GM12874 (cell line): ENCODE measurements around the gene TOX2.

Experiments used
- CTCF ChIP-seq: IDR thresholded peaks from 2 replicates; pipeline ENCODE4 v1.5.1; 2011; ENCODE audit warnings: low read depth, mild to moderate bottlenecking, control low read depth, low read length, moderate library complexity; ENCODE audit not compliant: insufficient read depth

The TOX2 gene

DNA sequence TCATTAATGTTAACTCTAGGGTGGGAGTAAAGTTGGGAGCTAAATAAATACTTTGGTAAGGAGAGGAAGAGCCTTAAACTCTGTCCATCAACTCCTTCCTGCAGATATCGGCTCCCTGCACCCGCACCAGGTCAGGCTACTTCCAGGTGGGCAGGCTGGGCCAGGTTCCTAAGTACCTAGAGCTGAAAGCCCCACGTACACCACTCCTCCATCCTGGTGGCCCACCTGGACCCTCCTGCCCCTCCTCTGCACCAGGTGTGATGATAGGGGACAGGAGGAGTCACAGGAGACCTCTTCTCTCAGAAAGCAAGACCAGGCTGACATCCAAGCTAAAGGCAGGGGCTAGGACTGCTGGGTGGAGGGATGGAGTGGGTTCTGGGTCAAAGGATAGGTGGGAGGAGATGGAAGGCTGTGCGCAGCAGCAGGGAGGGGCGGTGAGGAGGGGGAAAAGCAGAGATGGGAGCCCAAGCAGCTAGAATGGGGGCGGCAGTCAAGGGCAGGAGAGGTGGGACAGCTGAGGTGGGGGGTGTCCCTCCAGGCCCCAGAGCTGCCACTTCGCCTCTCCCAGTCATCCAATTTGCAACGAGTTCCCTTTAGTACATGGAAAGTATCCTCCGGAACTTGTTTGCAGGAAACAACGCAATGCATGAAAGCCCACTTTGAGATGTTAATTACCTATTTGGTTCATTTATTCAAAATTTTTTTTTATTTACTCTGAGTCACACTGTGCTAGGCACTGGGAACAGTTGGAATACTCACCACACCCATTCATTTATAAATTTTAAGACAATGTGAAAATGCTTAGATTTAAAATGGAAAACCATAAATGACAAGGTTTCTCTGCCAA lies 15.2 kb upstream of the TOX2 start:
- TF ChIP-seq CTCF, result no peak

DNA sequence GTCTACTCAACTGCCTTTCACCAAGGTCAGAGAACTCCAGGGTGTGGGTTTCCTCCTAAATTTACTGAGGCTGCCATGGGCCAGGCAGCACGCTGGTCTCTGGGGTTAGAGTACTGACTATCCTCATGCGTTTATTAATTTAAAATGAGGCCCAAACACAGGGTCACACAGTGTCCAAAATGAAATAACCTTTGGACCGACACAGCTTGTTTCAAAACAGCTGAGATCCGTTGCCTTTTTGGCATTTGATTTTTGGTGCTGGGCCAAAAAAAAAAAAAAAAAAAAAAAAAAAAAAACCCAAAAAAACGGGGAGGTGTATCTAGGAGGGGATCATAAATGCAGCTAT lies 14.6 kb upstream of the TOX2 start:
- TF ChIP-seq CTCF, result no peak

GRCh38 chr20:43900496-43900895 lies 14.2 kb upstream of the TOX2 start:
- no peak for TF ChIP-seq CTCF

GRCh38 chr20:43901296-43901695 lies 13.4 kb upstream of the TOX2 start:
- TF ChIP-seq CTCF, result no peak

DNA sequence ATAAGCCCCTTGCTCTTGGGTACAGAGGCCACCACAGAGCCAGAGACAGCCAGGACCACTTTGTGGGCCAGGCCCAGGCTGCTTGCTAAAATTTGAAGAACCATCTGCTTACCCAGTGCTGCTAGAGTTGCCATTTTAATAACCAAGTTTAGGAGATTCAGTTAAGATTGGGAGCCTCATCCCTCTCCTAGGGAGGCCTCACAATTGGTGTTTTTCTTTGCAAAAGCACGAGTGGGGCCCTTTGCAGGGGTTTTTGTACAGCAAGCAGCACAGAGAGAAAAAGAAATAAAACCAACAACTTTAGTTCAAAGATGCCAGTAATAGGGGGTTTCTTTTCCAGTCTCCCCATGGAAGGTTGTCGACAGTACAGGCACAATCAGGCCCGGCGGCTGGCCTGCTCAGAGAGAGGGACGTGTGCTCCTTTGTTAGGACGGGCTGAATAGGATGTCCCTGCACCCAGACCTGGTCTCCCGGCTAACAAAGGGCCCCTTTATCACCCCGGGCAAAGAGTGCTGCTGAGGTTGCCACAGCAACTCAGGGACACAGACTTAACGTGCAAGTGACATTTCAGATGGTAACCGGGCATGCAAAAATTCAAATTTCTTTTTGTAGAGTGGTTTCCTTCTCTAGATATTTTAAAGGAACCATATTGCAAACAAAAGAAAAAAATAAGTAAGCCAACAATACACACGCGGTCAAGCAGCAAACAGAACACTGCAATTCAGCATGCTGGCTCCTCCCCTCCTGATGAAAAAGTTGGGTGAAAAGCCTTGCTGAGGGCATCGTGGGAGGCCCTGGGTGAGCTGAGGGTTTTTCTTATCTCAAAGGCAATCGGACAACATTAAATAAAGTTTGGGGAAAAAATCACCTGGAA lies 10.5 kb upstream of the TOX2 start:
- no peak for TF ChIP-seq CTCF

DNA sequence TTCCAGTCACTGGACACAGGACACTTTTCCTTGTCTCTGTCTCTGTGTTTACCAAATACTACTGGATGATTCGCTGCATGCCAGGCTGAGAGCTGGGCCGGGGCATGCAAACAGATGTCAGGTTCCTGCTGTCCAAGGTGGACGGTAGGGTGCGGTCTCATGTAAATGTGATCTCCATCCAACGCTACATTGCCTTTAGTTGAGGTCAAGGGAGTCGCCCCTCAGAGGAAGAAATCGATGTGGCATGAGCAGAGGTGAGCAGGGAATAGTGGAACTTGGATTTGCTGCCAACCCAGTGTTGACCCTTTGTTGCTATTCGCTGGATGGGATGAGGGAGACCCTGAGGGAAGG lies 9.8 kb upstream of the TOX2 start:
- TF ChIP-seq CTCF, result no peak

- no peak for TF ChIP-seq CTCF
These were observed 8.1 kb upstream of the TOX2 start for GRCh38 chr20:43906505-43907034.
